H1 (cell line): ENCODE measurements around the gene GPS2. TPM values are rescaled to one million over a fixed set of nuclear protein-coding genes. Genes with fewer than 3 reads are reported as not detected.

ENCODE experiments used
- CTCF ChIA-PET: fragments of 300-600 bp; sonication (Branson Sonifier 250); formaldehyde crosslinking; loops from one replicate; lab custom pipeline; 2021; ENCODE audit not compliant: partially characterized antibody; lab: Charles Lee
- POLR2A ChIA-PET: fragments of 300-600 bp; sonication (Branson Sonifier 250); formaldehyde crosslinking; loops from one replicate; lab custom pipeline; 2021; ENCODE audit warnings: inconsistent platforms; ENCODE audit not compliant: partially characterized antibody; lab: Charles Lee
- DNase-seq, 2 experiments: peaks; one replicate each; pipeline versions ENCODE4 v3.0.0 to v3.0.0-alpha.2; 2010 to 2022; ENCODE audit warnings: low spot score in 2 of 2, low read depth in 1 of 2, mixed read lengths in 1 of 2
- FAIRE-seq: peaks from 2 replicates; lab custom pipeline; 2011; peaks lifted over from hg19 to GRCh38; lab: Jason Lieb, UNC
- H2AFZ ChIP-seq: 2 replicates; pipeline ENCODE4 v1.8.1; 2012; ENCODE audit warnings: low read length, inconsistent platforms
- H2AK5ac ChIP-seq: 2 replicates; pipeline ENCODE4 v1.6.1; 2013; ENCODE audit warnings: low read depth, low read length
- H2BK120ac ChIP-seq: replicated peaks from 2 replicates; pipeline ENCODE3; 2013; ENCODE audit warnings: low read depth, low read length, inconsistent platforms
- H2BK12ac ChIP-seq: 2 replicates; pipeline ENCODE4 v1.6.1; 2013; ENCODE audit warnings: low read depth, low read length
- H2BK15ac ChIP-seq: 2 replicates; pipeline ENCODE4 v1.6.1; 2013; ENCODE audit warnings: low read length
- H2BK20ac ChIP-seq: 2 replicates; pipeline ENCODE4 v1.6.1; 2013; ENCODE audit warnings: low read length
- H2BK5ac ChIP-seq: 2 replicates; pipeline ENCODE4 v1.6.1; 2013; ENCODE audit warnings: low read depth, low read length
- H3K14ac ChIP-seq: 2 replicates; pipeline ENCODE4 v1.6.1; 2013; ENCODE audit warnings: inconsistent platforms; ENCODE audit not compliant: insufficient read length
- H3K18ac ChIP-seq: 2 replicates; pipeline ENCODE4 v1.6.1; 2013; ENCODE audit warnings: low read length; ENCODE audit errors: extremely low read depth
- H3K23ac ChIP-seq: 2 replicates; pipeline ENCODE4 v1.6.1; 2013; ENCODE audit warnings: inconsistent platforms; ENCODE audit not compliant: insufficient read length
- H3K23me2 ChIP-seq: 2 replicates; pipeline ENCODE4 v1.6.1; 2013; ENCODE audit warnings: low read depth, low read length
- H3K27ac ChIP-seq: 2 replicates; pipeline ENCODE4 v1.6.1; 2011; ENCODE audit warnings: low read depth, low read length, inconsistent platforms
- H3K27me3 ChIP-seq, 4 experiments: replicated peaks in 1 of 4; 1 replicate in 1 of 4; 2 replicates in 3 of 4; pipeline versions ENCODE4 v1.6.1 to v1.8.1; 2011 to 2013; ENCODE audit warnings: low read length in 3 of 4, mild to moderate bottlenecking in 3 of 4, inconsistent platforms in 2 of 4, mixed read lengths in 2 of 4, moderate library complexity in 1 of 4; ENCODE audit not compliant: control insufficient read depth in 3 of 4, insufficient read depth in 3 of 4; ENCODE audit errors: extremely low read depth in 1 of 4
- H3K36me3 ChIP-seq, 4 experiments: 2 replicates each; pipeline versions ENCODE4 v1.6.1 to v1.8.1; 2011 to 2013; ENCODE audit warnings: mild to moderate bottlenecking in 4 of 4, low read length in 3 of 4, moderate library complexity in 2 of 4, control low read depth in 1 of 4, inconsistent platforms in 1 of 4; ENCODE audit not compliant: insufficient read depth in 4 of 4, control insufficient read depth in 2 of 4
- H3K4ac ChIP-seq: replicated peaks from 2 replicates; pipeline ENCODE3; 2013; ENCODE audit warnings: low read length, low read depth, mixed read lengths, inconsistent platforms; ENCODE audit not compliant: insufficient read length
- H3K4me1 ChIP-seq, 4 experiments: replicated peaks in 1 of 4; 1 replicate in 1 of 4; 2 replicates in 3 of 4; pipeline versions ENCODE4 v1.6.1 to v1.8.1; 2011 to 2013; ENCODE audit warnings: low read length in 3 of 4, inconsistent platforms in 2 of 4, mixed read lengths in 1 of 4; ENCODE audit not compliant: insufficient read depth in 4 of 4, control insufficient read depth in 3 of 4
- H3K4me2 ChIP-seq, 2 experiments: 2 replicates each; pipeline versions ENCODE4 v1.6.1 to v1.8.1; 2011 to 2013; ENCODE audit warnings: low read depth in 2 of 2, low read length in 2 of 2, control low read depth in 1 of 2, inconsistent platforms in 1 of 2, mild to moderate bottlenecking in 1 of 2; ENCODE audit not compliant: insufficient read depth in 1 of 2
- H3K4me3 ChIP-seq, 4 experiments: fragments of 200-600, 300-600 bp in 1 of 4; sonication (generic), shearing (Covaris generic), sonication (Bioruptor Twin) in 1 of 4; 2 replicates each; pipeline versions ENCODE4 v1.5.1 to v1.8.1; 2011 to 2016; ENCODE audit warnings: low read length in 4 of 4, low read depth in 3 of 4, control low read depth in 2 of 4, inconsistent platforms in 2 of 4, mild to moderate bottlenecking in 2 of 4, mixed read lengths in 1 of 4, moderate library complexity in 1 of 4; ENCODE audit not compliant: insufficient read depth in 2 of 4; ENCODE audit errors: extremely low read depth in 1 of 4
- H3K56ac ChIP-seq: replicated peaks from 2 replicates; pipeline ENCODE3; 2013; ENCODE audit warnings: low read depth, mild to moderate bottlenecking, mixed read lengths, low read length, inconsistent platforms; ENCODE audit not compliant: insufficient read length
- H3K79me1 ChIP-seq: 2 replicates; pipeline ENCODE4 v1.6.1; 2013; ENCODE audit warnings: low read depth, low read length, control low read depth
- H3K79me2 ChIP-seq, 2 experiments: 2 replicates each; pipeline versions ENCODE4 v1.6.1 to v1.8.1; 2012 to 2013; ENCODE audit warnings: low read length in 2 of 2, mild to moderate bottlenecking in 2 of 2, inconsistent platforms in 1 of 2; ENCODE audit not compliant: insufficient read depth in 2 of 2, control insufficient read depth in 1 of 2
- H3K9ac ChIP-seq, 4 experiments: replicated peaks in 1 of 4; 1 replicate in 1 of 4; 2 replicates in 3 of 4; pipeline versions ENCODE4 v1.6.1 to v1.8.1; 2011 to 2013; ENCODE audit warnings: low read depth in 3 of 4, low read length in 3 of 4, control low read depth in 2 of 4, mild to moderate bottlenecking in 2 of 4, moderate library complexity in 2 of 4, inconsistent platforms in 1 of 4; ENCODE audit errors: extremely low read depth in 1 of 4
- H3K9me3 ChIP-seq, 2 experiments: 2 replicates each; pipeline versions ENCODE4 v1.6.1 to v1.8.1; 2012 to 2013; ENCODE audit warnings: mild to moderate bottlenecking in 2 of 2, moderate library complexity in 2 of 2, control low read depth in 1 of 2, inconsistent platforms in 1 of 2, low read depth in 1 of 2, low read length in 1 of 2, mixed read lengths in 1 of 2; ENCODE audit not compliant: insufficient read depth in 2 of 2
- H4K20me1 ChIP-seq, 2 experiments: replicated peaks in 1 of 2; 2 replicates each; pipeline versions ENCODE3 to v1.8.1; 2011 to 2013; ENCODE audit warnings: inconsistent platforms in 2 of 2, low read length in 2 of 2, mild to moderate bottlenecking in 1 of 2; ENCODE audit not compliant: insufficient read depth in 2 of 2, control insufficient read depth in 1 of 2
- H4K5ac ChIP-seq: 2 replicates; pipeline ENCODE4 v1.6.1; 2013; ENCODE audit warnings: low read length, low read depth, mixed read lengths, inconsistent platforms; ENCODE audit not compliant: insufficient read length
- H4K8ac ChIP-seq: 2 replicates; pipeline ENCODE4 v1.8.0; 2013; ENCODE audit warnings: mild to moderate bottlenecking, moderate library complexity, low read length, inconsistent platforms; ENCODE audit not compliant: insufficient read depth; ENCODE audit errors: extremely low read depth
- H4K91ac ChIP-seq: replicated peaks from 2 replicates; pipeline ENCODE3; 2013; ENCODE audit warnings: low read length, mixed read lengths, inconsistent platforms; ENCODE audit not compliant: insufficient read length
- JUND ChIP-seq: IDR thresholded peaks from 2 replicates; pipeline ENCODE4 v1.6.1; 2011; ENCODE audit warnings: mild to moderate bottlenecking, improper control_type of control experiment, low read length
- MAFK ChIP-seq: IDR thresholded peaks from 2 replicates; pipeline ENCODE4 v1.6.1; 2012; ENCODE audit warnings: low read depth, mild to moderate bottlenecking, improper control_type of control experiment, low read length
- POLR2A ChIP-seq, 2 experiments: IDR thresholded peaks; 1 replicate in 1 of 2; 2 replicates in 1 of 2; pipeline ENCODE4 v1.6.1; 2011; ENCODE audit warnings: low read depth in 2 of 2, low read length in 2 of 2, mild to moderate bottlenecking in 2 of 2; ENCODE audit errors: control extremely low read depth in 1 of 2
- POLR2AphosphoS5 ChIP-seq: IDR thresholded peaks from 2 replicates; pipeline ENCODE4 v1.6.1; 2011; ENCODE audit warnings: low read depth, low read length
- RAD21 ChIP-seq, 2 experiments: IDR thresholded peaks in 1 of 2; conservative IDR thresholded peaks in 1 of 2; 2 replicates each; pipeline ENCODE4 v1.6.1; 2011; ENCODE audit warnings: low read depth in 2 of 2, low read length in 2 of 2, improper control_type of control experiment in 1 of 2, inconsistent platforms in 1 of 2, mild to moderate bottlenecking in 1 of 2, moderate library complexity in 1 of 2
- WGBS, 2 experiments: shearing (Covaris generic) in 1 of 2; methylation state at CpG; one replicate each; pipeline versions ENCODE4 v1.1.6 to v1.1.7; 2013 to 2015; ENCODE audit warnings: low lambda C conversion rate in 2 of 2, mixed read lengths in 2 of 2, inconsistent platforms in 1 of 2, low coverage in 1 of 2, missing lambda C conversion rate in 1 of 2; ENCODE audit not compliant: insufficient replicate concordance in 2 of 2, insufficient coverage in 1 of 2, insufficient read length in 1 of 2; ENCODE audit errors: extremely low coverage in 1 of 2, missing lambda C conversion rate in 1 of 2; 5-methylcytosine and 5-hydroxymethylcytosine counted together
- polyA plus RNA-seq, 7 experiments: library from polyadenylated mRNA; depleted of rRNA in 3 of 7; stranded (reverse) in 5 of 7; unstranded in 2 of 7; fragments of >200 nt in 5 of 7; fragments of 200-250 nt in 2 of 7; gene quantifications; 1 replicate in 5 of 7; 2 replicates in 1 of 7; 4 replicates in 1 of 7; pipeline versions ENCODE4 v1.2.1 to v1.2.3, GENCODE V29; 2011 to 2013; ENCODE audit warnings: missing spikeins in 2 of 7, mixed read lengths in 2 of 7
- total RNA-seq: library from RNA; stranded (reverse); fragmentation: NEBNext Ultra II Directional; extraction: Animal tissue kit (Norgen Biotek cat#: 25700); gene quantifications from 2 replicates; pipeline ENCODE4 v1.2.1, GENCODE V29; 2021
- TF ChIP-seq, protein P1 (sequence below), 3 experiments: IDR thresholded peaks; 1 replicate in 2 of 3; 2 replicates in 1 of 3; pipeline versions ENCODE4 v1.5.1 to v1.6.1; 2011; ENCODE audit warnings: low read length in 3 of 3, mild to moderate bottlenecking in 3 of 3, inconsistent platforms in 2 of 3, low read depth in 1 of 3, moderate library complexity in 1 of 3; ENCODE audit not compliant: insufficient read depth in 1 of 3; ENCODE audit errors: control extremely low read depth in 1 of 3

The GPS2 gene
- total and polyA plus RNA-seq, 2 of the 8 experiments (the other 6 are each of a cell fraction or from before 2014, with no cell fraction given), result 67.0 to 152 TPM

GRCh38 chr17:7313088-7313889 lies 1.9 kb downstream of the GPS2 start:
- H4K5ac ChIP-seq, result no peak overlapping the region
- H4K91ac ChIP-seq, result no peak overlapping the region
- no peak overlapping the region for H3K56ac ChIP-seq
- H3K4me2 ChIP-seq, result peak overlapping the region; percentile 67 to 91; a peak in 3 of 4 replicates
- H3K9ac ChIP-seq, result no peak overlapping the region; a peak in 3 of 7 replicates
- peaks cover 30 to 59% (median 40%) of the 10 kb centered on the region in 4 experiments for H3K36me3 ChIP-seq
- H3K4me1 ChIP-seq, result peaks cover 0 to 16% (median 8%) of the 10 kb centered on the region in 4 experiments; a peak in 5 of 7 replicates
- H3K18ac ChIP-seq, result no peak overlapping the region
- no peak overlapping the region for H2BK15ac ChIP-seq
- H2AFZ ChIP-seq, result no peak overlapping the region
- H2BK120ac ChIP-seq, result no peak overlapping the region
- TF ChIP-seq POLR2A (IDR thresholded peaks at IDR 0.05; ENCODE audit: control extremely low read depth in 1 of 2, low read depth in 2 of 2, low read length in 2 of 2) (peak; percentile 16 to 66), RAD21 (IDR thresholded peaks at IDR 0.05 in 1 of 2, conservative IDR thresholded peaks at IDR 0.05 in 1 of 2; ENCODE audit: low read depth in 2 of 2, low read length in 2 of 2) (peak in 1 of 2 experiments; percentile 6; a peak in 1 of 4 replicates), MAFK (no peak), JUND (no peak), POLR2AphosphoS5 (peak; percentile 94)
- TF ChIP-seq, protein P1, sequence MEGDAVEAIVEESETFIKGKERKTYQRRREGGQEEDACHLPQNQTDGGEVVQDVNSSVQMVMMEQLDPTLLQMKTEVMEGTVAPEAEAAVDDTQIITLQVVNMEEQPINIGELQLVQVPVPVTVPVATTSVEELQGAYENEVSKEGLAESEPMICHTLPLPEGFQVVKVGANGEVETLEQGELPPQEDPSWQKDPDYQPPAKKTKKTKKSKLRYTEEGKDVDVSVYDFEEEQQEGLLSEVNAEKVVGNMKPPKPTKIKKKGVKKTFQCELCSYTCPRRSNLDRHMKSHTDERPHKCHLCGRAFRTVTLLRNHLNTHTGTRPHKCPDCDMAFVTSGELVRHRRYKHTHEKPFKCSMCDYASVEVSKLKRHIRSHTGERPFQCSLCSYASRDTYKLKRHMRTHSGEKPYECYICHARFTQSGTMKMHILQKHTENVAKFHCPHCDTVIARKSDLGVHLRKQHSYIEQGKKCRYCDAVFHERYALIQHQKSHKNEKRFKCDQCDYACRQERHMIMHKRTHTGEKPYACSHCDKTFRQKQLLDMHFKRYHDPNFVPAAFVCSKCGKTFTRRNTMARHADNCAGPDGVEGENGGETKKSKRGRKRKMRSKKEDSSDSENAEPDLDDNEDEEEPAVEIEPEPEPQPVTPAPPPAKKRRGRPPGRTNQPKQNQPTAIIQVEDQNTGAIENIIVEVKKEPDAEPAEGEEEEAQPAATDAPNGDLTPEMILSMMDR (IDR thresholded peaks at IDR 0.05; ENCODE audit: control extremely low read depth in 1 of 3, insufficient read depth in 1 of 3, low read depth in 1 of 3, low read length in 3 of 3), result peak in 2 of 3 experiments; percentile 14 to 18; a peak in 2 of 4 replicates
- TF ChIP-seq, all 59 proteins: peak for 4
- Histone ChIP-seq H3K79me2 (peaks cover 15 to 40% of the 10 kb centered on the region in 2 experiments), H3K79me1 (peaks cover 12% of the 10 kb centered on the region), H3K23ac (no peak overlapping the region), H3K14ac (no peak overlapping the region), H2BK5ac (no peak overlapping the region), H4K8ac (peak overlapping the region; percentile 28; the same call in 1 of the 2 replicates), H2BK12ac (no peak overlapping the region), H3K4me3 (peak overlapping the region in 1 of 4 experiments; percentile 95; a peak in 2 of 8 replicates), H3K27ac (no peak overlapping the region), H2AK5ac (no peak overlapping the region), H3K27me3 (no peaks in the 10 kb centered on the region), H3K9me3 (no peaks in the 10 kb centered on the region), H3K23me2 (peaks cover 8% of the 10 kb centered on the region), H3K4ac (no peak overlapping the region), H4K20me1 (peaks cover 21 to 28% of the 10 kb centered on the region in 2 experiments), H2BK20ac (no peak overlapping the region)
- WGBS, 2 experiments, result 90% methylated on average over 7 of the region's 7 CpGs; no CpG with 5 or more reads in 1 of the 2 experiments
- FAIRE-seq (no peak), DNase-seq (peak in 1 of 2 experiments; percentile 52)
- ChIA-PET CTCF (interaction anchor here (0.7 to 3.3 kb wide), 26 partner anchors 9 to 267 kb away, joined by 3 to 17 read pairs (median 4); partner anchors contain the start of genes ACADVL, ACAP1, DLG4 and NEURL4), POLR2A (interaction anchor here (0.8 to 11.3 kb wide), 40 partner anchors 9 to 292 kb away, joined by 3 to 223 read pairs (median 6); partner anchors contain the start of genes ACADVL, ACAP1, CD68 and CLDN7)
